GM19324 (cell line): ENCODE measurements around the gene PMFBP1.

Experiments
- ATAC-seq: cut with Tn5 transposase; IDR thresholded peaks from one replicate; pipeline ENCODE4 v1.9.1; 2021; ENCODE audit warnings: mild to moderate bottlenecking, moderate library complexity; ENCODE audit not compliant: unreplicated experiment, low FRiP score

PMFBP1 gene

DNA sequence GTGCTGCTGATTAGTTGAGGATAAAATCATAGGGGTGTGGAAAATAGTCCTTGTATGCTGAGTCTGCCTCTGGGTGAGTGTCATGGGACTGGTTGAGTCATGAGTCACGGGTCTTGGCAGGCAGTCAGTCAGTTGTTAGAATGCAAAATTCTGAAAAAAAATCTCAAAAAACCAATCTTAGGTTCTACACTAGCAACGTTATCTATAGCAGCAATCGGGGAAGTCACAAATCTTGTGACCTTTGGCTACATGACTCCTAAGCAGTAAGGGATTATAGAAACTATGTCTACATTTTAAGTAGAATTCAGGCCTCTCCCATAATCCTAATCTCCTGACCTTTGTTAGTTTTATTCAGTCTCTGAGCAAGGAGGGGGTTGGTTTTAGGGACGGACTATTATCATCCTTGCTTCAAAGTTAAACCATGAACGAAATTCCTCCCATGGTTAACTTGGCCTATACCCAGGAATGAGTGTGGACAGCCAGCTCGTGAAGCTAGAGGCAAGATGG, 18.0 kb upstream of the PMFBP1 start:
- ATAC-seq, result no peak

- no peak for ATAC-seq
Observed at GRCh38 chr16:72188541-72188940, 16.6 kb upstream of the PMFBP1 start.

DNA sequence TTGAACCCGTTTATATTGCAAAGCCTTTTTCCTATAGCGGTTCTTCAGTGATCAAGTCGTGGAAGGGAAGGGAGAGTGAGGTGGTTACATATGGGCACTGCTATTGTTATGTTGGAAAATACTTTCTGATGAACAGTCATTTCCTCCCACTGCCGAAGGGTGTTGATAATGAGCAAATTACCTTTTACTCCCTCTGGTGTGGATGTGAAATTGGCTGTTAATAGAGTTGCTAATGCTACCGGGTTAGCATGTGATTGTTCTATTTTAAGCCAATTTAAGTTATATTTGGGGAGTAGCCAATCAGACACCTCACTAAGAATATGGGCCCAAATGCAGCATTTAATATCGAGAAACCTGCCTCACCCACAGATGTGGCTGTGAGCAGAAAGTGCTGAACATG, 15.6 kb upstream of the PMFBP1 start:
- ATAC-seq, result no peak

DNA sequence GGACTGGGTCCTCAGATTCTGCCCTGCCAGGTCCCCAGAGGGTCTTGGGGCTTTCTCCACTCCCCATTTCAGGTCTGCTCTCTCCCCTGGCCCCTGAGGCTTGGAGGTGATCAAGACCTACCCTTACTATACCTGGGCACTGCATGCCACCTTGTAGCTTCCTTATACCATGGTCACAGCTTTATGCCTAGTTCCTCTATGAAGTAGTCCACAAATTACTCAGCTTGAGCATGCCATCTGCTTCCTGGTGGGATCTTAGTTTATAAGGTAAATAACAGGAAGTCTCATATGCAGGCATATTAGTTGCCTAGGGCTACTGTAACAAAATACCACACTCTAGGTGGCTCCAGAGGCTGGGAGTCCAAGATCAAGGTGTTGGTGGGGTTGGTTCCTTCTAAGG, 11.0 kb upstream of the PMFBP1 start:
- no peak for ATAC-seq

DNA sequence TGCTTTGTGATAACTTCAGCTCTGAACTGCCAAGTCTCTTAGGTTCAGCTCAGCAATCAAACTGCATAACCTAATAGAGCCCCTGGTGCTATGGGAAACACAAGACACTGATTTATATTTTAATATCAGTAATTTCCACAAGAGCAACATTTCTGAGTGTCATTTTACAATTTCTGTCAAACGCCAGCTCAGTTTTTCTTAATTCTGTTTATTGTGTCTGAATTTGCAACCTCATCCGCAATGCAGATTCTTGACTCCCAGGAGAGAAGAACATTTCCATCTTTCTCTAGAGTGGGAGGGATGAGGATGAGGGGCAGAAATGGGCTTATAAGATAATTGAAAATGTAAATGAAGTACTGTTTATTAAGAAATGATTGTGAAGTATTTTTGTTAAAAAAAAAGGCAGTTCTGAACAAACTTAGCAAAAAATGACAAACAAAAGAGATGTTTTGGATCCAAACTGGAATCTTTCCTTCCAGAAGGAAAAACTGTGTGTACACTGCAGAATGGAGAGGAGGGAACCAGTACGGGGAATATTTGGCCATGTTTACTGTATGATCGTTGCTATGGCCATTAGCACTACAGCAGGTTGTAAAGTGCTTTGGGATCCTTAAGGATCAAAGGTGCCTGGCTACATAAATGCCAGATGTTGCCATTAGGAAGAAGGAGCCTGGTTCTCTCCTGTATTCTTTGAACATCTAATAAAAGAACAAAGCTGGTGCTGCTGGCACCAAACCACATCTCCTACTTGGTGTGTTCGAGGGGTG, 7.4 kb upstream of the PMFBP1 start:
- no peak for ATAC-seq

DNA sequence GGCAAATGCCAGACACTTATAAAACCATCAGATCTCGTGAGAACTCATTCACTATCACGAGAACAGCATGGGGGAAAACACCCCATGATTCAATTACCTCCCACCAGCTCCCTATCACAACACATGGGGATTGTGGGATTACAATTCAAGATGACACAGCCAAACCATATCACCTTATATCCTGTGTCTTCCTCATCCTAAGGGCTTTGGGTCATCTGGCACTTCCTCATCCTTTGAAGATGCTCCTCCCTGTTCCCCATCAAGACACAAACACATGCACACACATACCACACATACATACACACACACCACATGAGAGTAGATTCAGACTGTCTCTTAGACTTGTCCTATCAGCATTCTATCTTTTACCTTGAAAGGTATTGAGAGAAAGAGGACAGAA, 2.8 kb upstream of the PMFBP1 start:
- no peak for ATAC-seq

- no peak for ATAC-seq
Observed at GRCh38 chr16:72173997-72174396, 2.0 kb upstream of the PMFBP1 start.

DNA sequence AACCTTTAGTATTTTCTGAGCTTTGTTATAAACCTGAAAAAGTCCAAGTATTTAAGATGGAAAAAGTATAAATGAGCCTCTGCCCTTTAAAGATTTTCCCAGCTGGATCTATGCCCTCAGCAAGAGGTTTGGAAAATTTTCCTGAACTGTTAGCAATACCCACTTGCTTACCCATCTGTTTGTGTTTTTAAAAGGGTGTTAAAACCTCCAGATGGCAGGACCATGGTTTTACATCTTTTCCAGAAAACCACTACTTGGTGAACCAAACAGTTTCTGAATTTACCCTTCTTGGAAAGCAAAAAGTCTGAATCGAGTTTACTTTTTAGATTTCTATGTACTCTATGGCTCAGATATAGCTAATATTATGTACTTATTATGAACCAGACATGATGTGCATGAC, 719 bp downstream of the PMFBP1 start:
- no peak for ATAC-seq

GRCh38 chr16:72169708-72170107, 2.2 kb downstream of the PMFBP1 start:
- no peak for ATAC-seq

GRCh38 chr16:72168365-72168764, 3.6 kb downstream of the PMFBP1 start:
- ATAC-seq, result no peak

DNA sequence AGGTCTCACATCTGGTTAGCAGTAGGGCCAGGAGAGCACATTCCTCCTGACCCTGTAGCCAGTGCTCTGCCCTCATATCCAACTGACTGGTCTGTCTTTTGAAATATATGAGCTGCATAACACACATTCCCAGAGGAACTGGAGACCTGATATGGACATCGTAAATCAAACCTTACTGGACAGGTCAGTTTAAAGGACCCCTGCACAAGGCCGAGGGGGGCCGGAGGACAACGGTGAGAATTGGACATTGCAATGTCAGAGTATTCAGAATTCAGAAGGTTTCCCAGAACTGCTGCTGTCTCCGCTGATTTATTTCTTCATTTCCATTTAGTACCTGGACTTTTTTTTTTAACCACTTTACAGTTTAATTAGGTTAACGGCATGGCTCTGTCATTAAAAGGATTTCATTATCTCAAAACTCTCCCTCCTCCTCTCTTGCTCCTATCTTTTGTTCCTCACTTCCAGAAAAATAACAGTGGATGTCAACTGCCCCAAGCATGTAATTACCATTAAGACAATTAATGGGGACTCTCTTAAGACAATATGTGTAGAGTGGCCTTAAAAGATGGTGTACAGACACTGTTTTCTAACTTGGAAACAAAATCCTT, 4.9 kb downstream of the PMFBP1 start:
- ATAC-seq, result no peak

GRCh38 chr16:72166151-72166550, 5.8 kb downstream of the PMFBP1 start:
- ATAC-seq, result no peak

GRCh38 chr16:72164691-72165090, 7.3 kb downstream of the PMFBP1 start:
- ATAC-seq, result no peak

DNA sequence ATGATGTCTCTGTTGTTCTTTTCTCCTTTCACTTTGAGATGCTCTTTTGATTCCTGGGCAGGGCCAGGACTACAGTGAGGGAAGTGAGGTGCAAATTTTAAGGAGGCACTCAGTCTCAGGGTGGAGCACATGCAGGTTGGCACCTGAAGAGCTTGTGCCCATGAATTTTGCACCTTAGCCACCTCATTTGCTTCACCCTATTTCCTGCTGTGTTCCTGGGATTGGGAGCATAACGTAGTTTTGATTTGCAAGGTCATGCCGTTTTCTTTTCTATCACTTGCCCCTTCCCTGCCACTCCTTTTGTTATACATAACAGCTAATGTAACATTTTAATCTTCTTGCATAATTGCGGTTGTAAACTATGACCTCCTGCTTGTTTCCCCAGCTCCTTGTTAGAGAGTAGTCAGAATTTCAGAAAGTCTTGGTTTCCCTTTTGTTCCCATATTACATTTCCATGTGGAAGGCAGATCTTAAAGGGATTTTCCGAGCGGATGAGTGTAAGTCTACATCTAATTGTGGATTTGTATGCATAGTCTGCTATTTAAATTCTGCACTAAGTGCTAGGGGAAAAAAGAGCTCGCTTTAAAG, 9.8 kb downstream of the PMFBP1 start:
- ATAC-seq, result no peak

- ATAC-seq, result no peak
Observed at GRCh38 chr16:72159801-72160200, 12.2 kb downstream of the PMFBP1 start.

- ATAC-seq, result no peak
Observed at GRCh38 chr16:72159386-72159785, 12.6 kb downstream of the PMFBP1 start.

GRCh38 chr16:72149676-72150464, 22.1 kb downstream of the PMFBP1 start:
- ATAC-seq, result no peak

DNA sequence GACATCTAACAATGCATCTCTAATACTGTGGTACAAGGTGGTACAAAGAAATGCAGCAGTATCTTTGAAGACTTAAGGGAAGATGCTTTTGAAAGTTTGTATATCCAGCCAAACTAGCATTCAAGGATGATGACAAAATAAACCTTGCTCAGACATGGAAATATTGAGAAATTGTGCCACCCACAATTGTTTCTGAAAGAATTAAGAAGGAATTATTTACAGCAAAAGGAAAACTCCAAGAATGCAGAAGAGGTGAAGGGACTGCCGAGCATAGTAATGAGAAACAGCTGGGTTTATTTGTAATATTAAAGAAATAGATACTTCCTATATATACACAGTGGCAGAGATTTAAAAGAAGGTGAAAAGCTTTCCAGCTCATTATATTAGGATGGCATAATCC, 29.5 kb downstream of the PMFBP1 start:
- ATAC-seq, result no peak

GRCh38 chr16:72139908-72140307, 32.0 kb downstream of the PMFBP1 start:
- no peak for ATAC-seq

- ATAC-seq, result no peak
Observed at GRCh38 chr16:72138064-72138572, 33.8 kb downstream of the PMFBP1 start.
